ENCODE measurements around the gene PTH2.

PTH2 gene

GRCh38 chr19:49411681-49412326 is 11.4 kb downstream of the PTH2 start:
- no peak for DNase-seq (ENCODE audit: low read depth in 2 of 2)

- DNase-seq (ENCODE audit: low read depth in 2 of 2), result no peak
These were observed 13.7 kb downstream of the PTH2 start for GRCh38 chr19:49409441-49410029.

GRCh38 chr19:49408816-49409440 is 14.3 kb downstream of the PTH2 start:
- no peak for DNase-seq (ENCODE audit: low read depth in 2 of 2)

- no peak for DNase-seq (ENCODE audit: low read depth in 2 of 2)
These were observed 15.7 kb downstream of the PTH2 start for GRCh38 chr19:49407482-49408015.

- DNase-seq (ENCODE audit: low read depth in 2 of 2), result no peak
These were observed 16.2 kb downstream of the PTH2 start for GRCh38 chr19:49407079-49407478.

GRCh38 chr19:49403404-49404187 is 19.6 kb downstream of the PTH2 start:
- DNase-seq (ENCODE audit: low read depth in 2 of 2), result no peak

- DNase-seq (ENCODE audit: low read depth in 2 of 2), result no peak
These were observed 23.2 kb downstream of the PTH2 start for GRCh38 chr19:49400029-49400428.

GRCh38 chr19:49398931-49399330 is 24.3 kb downstream of the PTH2 start:
- no peak for DNase-seq (ENCODE audit: low read depth in 2 of 2)

- no peak for DNase-seq (ENCODE audit: low read depth in 2 of 2)
These were observed 25.1 kb downstream of the PTH2 start for GRCh38 chr19:49398001-49398615.

- DNase-seq (ENCODE audit: low read depth in 2 of 2), result no peak
These were observed 26.3 kb downstream of the PTH2 start for GRCh38 chr19:49396738-49397505.

- DNase-seq (ENCODE audit: low read depth in 2 of 2), result no peak
These were observed 27.4 kb downstream of the PTH2 start for GRCh38 chr19:49395581-49396407.

- no peak for DNase-seq (ENCODE audit: low read depth in 2 of 2)
These were observed 29.4 kb downstream of the PTH2 start for GRCh38 chr19:49393881-49394280.

GRCh38 chr19:49391581-49392399 is 31.5 kb downstream of the PTH2 start:
- peak; percentile 64 to 72 for DNase-seq (ENCODE audit: low read depth in 2 of 2)

- no peak for DNase-seq (ENCODE audit: low read depth in 2 of 2)
These were observed 32.3 kb downstream of the PTH2 start for GRCh38 chr19:49390929-49391359.

- DNase-seq (ENCODE audit: low read depth in 2 of 2), result no peak
These were observed 32.9 kb downstream of the PTH2 start for GRCh38 chr19:49390131-49390928.

- DNase-seq (ENCODE audit: low read depth in 2 of 2), result no peak
These were observed 33.8 kb downstream of the PTH2 start for GRCh38 chr19:49389406-49389805.

GRCh38 chr19:49387936-49388372 is 35.3 kb downstream of the PTH2 start, which contains the start of gene KASH5:
KASH5 (plus strand) TSS chr19:49388249; CDS start chr19:49390884, 2,635 bp downstream.
- DNase-seq (ENCODE audit: low read depth in 2 of 2), result peak; percentile 80 to 86

GRCh38 chr19:49383599-49383998 is 39.6 kb downstream of the PTH2 start:
- no peak for DNase-seq (ENCODE audit: low read depth in 2 of 2)

Measured in stimulated activated CD4-positive, alpha-beta T cell treated with anti-CD3 and anti-CD28 coated beads, Interleukin-15, amount 100 ng/mL, for 48 hours (primary cell).